ENCODE results near the gene BAZ1A. TPM values are rescaled to one million over a fixed set of nuclear protein-coding genes. Genes with fewer than 3 reads are reported as not detected.
A peak's percentile ranks its signal among the peaks of the same experiment; 100 is the strongest.

The BAZ1A gene
- total RNA-seq, 1 experiment from 2014 or later = 17.3 TPM

GRCh38 chr14:34874386-34875030 lies 652 bp downstream of the BAZ1A start:
- peak in 1 of 2 experiments; percentile 25 for DNase-seq
- peaks cover 29% of the 10 kb centered on the region for H3K79me2 ChIP-seq (ENCODE audit: low read depth)
- no peaks in the 10 kb centered on the region for H3K9me2 ChIP-seq (ENCODE audit: insufficient read depth)
- H3K4me1 ChIP-seq (replicated peaks; ENCODE audit: insufficient read depth) = peaks cover 18% of the 10 kb centered on the region; the same call in 1 of the 2 replicates
- H3F3A ChIP-seq (ENCODE audit: insufficient read depth, low read depth) = peaks cover 13% of the 10 kb centered on the region; the same call in 1 of the 2 replicates
- H3K4me2 ChIP-seq = peak overlapping the region; percentile 98
- TF ChIP-seq, protein P1, sequence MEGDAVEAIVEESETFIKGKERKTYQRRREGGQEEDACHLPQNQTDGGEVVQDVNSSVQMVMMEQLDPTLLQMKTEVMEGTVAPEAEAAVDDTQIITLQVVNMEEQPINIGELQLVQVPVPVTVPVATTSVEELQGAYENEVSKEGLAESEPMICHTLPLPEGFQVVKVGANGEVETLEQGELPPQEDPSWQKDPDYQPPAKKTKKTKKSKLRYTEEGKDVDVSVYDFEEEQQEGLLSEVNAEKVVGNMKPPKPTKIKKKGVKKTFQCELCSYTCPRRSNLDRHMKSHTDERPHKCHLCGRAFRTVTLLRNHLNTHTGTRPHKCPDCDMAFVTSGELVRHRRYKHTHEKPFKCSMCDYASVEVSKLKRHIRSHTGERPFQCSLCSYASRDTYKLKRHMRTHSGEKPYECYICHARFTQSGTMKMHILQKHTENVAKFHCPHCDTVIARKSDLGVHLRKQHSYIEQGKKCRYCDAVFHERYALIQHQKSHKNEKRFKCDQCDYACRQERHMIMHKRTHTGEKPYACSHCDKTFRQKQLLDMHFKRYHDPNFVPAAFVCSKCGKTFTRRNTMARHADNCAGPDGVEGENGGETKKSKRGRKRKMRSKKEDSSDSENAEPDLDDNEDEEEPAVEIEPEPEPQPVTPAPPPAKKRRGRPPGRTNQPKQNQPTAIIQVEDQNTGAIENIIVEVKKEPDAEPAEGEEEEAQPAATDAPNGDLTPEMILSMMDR (conservative IDR thresholded peaks at IDR 0.05) = no peak
- TF ChIP-seq EZH2 (IDR thresholded peaks at IDR 0.05; ENCODE audit: low read depth) = no peak
- POLR2A ChIA-PET (ENCODE audit: unreplicated experiment) = interaction anchor here (0.8 to 0.9 kb wide), 2 partner anchors 109 to 171 kb away, joined by 4 read pairs; partner anchors contain the start of gene FAM177A1
- no TSS peak for BruUV-seq (replicated peaks)
- CTCF ChIA-PET = no interaction called here
- no peaks in the 10 kb centered on the region for H4K20me1 ChIP-seq (ENCODE audit: insufficient read depth)
- peak overlapping the region; percentile 92 for H3K27ac ChIP-seq
- peak overlapping the region; percentile 81 for H2AFZ ChIP-seq
- no peaks in the 10 kb centered on the region for H3K9me3 ChIP-seq (ENCODE audit: insufficient read depth, low read depth)
- intact Hi-C loops (cut with micrococcal nuclease; ENCODE audit: unreplicated experiment) = loop anchor here (1.0 to 10.0 kb wide), 2 partner anchors 108 to 200 kb away; partner anchors contain the start of gene SRP54
- no peaks in the 10 kb centered on the region for H3K27me3 ChIP-seq (ENCODE audit: insufficient read depth, low read depth)
- peak overlapping the region; percentile 77 for H3K4me3 ChIP-seq
- no peaks in the 10 kb centered on the region for H3K36me3 ChIP-seq (ENCODE audit: low read depth)

GRCh38 chr14:34873589-34874385 lies 1.4 kb downstream of the BAZ1A start:
- peak; percentile 75 for DNase-seq
- Histone ChIP-seq H3K27ac (peak overlapping the region; percentile 92), H3K9me3 (ENCODE audit: insufficient read depth, low read depth) (no peaks in the 10 kb centered on the region), H3K4me1 (replicated peaks; ENCODE audit: insufficient read depth) (peaks cover 18% of the 10 kb centered on the region; the same call in 1 of the 2 replicates), H3K4me2 (peak overlapping the region; percentile 98), H3K4me3 (peak overlapping the region; percentile 77), H2AFZ (peak overlapping the region; percentile 81), H3K9me2 (ENCODE audit: insufficient read depth) (no peaks in the 10 kb centered on the region), H4K20me1 (ENCODE audit: insufficient read depth) (no peaks in the 10 kb centered on the region), H3F3A (ENCODE audit: insufficient read depth, low read depth) (peaks cover 13% of the 10 kb centered on the region; the same call in 1 of the 2 replicates), H3K36me3 (ENCODE audit: low read depth) (no peaks in the 10 kb centered on the region), H3K27me3 (ENCODE audit: insufficient read depth, low read depth) (no peaks in the 10 kb centered on the region), H3K79me2 (ENCODE audit: low read depth) (peaks cover 31% of the 10 kb centered on the region)
- intact Hi-C loops (cut with micrococcal nuclease; ENCODE audit: unreplicated experiment) = loop anchor here (10.0 kb wide), 1 partner anchor 199 kb away; no protein-coding TSS in a partner anchor
- ChIA-PET CTCF (no interaction called here), POLR2A (ENCODE audit: unreplicated experiment) (interaction anchor here (0.7 kb wide), 1 partner anchor 108 kb away, joined by 5 read pairs; no protein-coding TSS in a partner anchor)
- BruUV-seq (replicated peaks) = TSS peak; percentile 41
- TF ChIP-seq EZH2 (IDR thresholded peaks at IDR 0.05; ENCODE audit: low read depth) = no peak
- TF ChIP-seq, protein P1 (conservative IDR thresholded peaks at IDR 0.05) = no peak

- peak in 1 of 2 experiments; percentile 1 for DNase-seq
- CTCF ChIA-PET = no interaction called here
- H3K9me3 ChIP-seq (ENCODE audit: insufficient read depth, low read depth) = no peaks in the 10 kb centered on the region
These were observed 2.2 kb downstream of the BAZ1A start for GRCh38 chr14:34872822-34873588.

More at GRCh38 chr14:34872822-34873588, 2.2 kb downstream of the BAZ1A start:
- no peaks in the 10 kb centered on the region for H3K27me3 ChIP-seq (ENCODE audit: insufficient read depth, low read depth)
- no peaks in the 10 kb centered on the region for H3K36me3 ChIP-seq (ENCODE audit: low read depth)
- intact Hi-C loops (cut with micrococcal nuclease; ENCODE audit: unreplicated experiment) = loop anchor here (10.0 kb wide), 1 partner anchor 198 kb away; no protein-coding TSS in a partner anchor
- H2AFZ ChIP-seq = peak overlapping the region; percentile 81
- POLR2A ChIA-PET (ENCODE audit: unreplicated experiment) = interaction anchor here (0.5 to 0.7 kb wide), 4 partner anchors 16 to 953 kb away, joined by 3 to 19 read pairs (median 7); partner anchors contain the start of gene BRMS1L
- no peaks in the 10 kb centered on the region for H4K20me1 ChIP-seq (ENCODE audit: insufficient read depth)
- TSS peak; percentile 30 for BruUV-seq (replicated peaks)
- peaks cover 36% of the 10 kb centered on the region for H3K79me2 ChIP-seq (ENCODE audit: low read depth)
- no peak for TF ChIP-seq EZH2 (IDR thresholded peaks at IDR 0.05; ENCODE audit: low read depth)
- TF ChIP-seq, protein P1 (conservative IDR thresholded peaks at IDR 0.05) = no peak
- H3K4me3 ChIP-seq = peak overlapping the region; percentile 77
- peak overlapping the region; percentile 92 for H3K27ac ChIP-seq
- H3K4me2 ChIP-seq = peak overlapping the region; percentile 98
- H3F3A ChIP-seq (ENCODE audit: insufficient read depth, low read depth) = peaks cover 13% of the 10 kb centered on the region; the same call in 1 of the 2 replicates
- no peaks in the 10 kb centered on the region for H3K9me2 ChIP-seq (ENCODE audit: insufficient read depth)
- H3K4me1 ChIP-seq (replicated peaks; ENCODE audit: insufficient read depth) = peaks cover 18% of the 10 kb centered on the region; the same call in 1 of the 2 replicates
